Breast epithelium (tissue), 3 donors: ENCODE results near the gene SPIN4.

Experiments used
- CTCF ChIP-seq, 3 donors: fragments of 450-650 bp; IDR thresholded peaks; one replicate each; pipeline ENCODE4 v1.5.1; 2016 to 2017; ENCODE audit warnings: antibody characterized with exemption in 3 of 3, mild to moderate bottlenecking in 3 of 3, moderate library complexity in 3 of 3
- POLR2A ChIP-seq: fragments of 450-650 bp; IDR thresholded peaks from one replicate; pipeline ENCODE4 v1.6.1; 2016; ENCODE audit warnings: antibody characterized with exemption, mild to moderate bottlenecking, moderate library complexity
- POLR2AphosphoS5 ChIP-seq, 3 donors: sonication (generic); formaldehyde crosslinking; IDR thresholded peaks; one replicate each; pipeline ENCODE4 v1.6.1; 2017; ENCODE audit warnings: antibody characterized with exemption in 3 of 3

- TF ChIP-seq CTCF (IDR thresholded peaks at IDR 0.05) (no peak), POLR2A (no peak), POLR2AphosphoS5 (IDR thresholded peaks at IDR 0.05) (no peak)
These were observed 43.7 kb upstream of the SPIN4 start for GRCh38 chrX:63394872-63395271.
